GM18907 (cell line): ENCODE measurements around the gene PLCB4.

ENCODE experiments used
- ATAC-seq: cut with Tn5 transposase; IDR thresholded peaks from one replicate; pipeline ENCODE4 v1.9.1; 2021; ENCODE audit warnings: mild to moderate bottlenecking, moderate library complexity; ENCODE audit not compliant: unreplicated experiment

PLCB4 gene

GRCh38 chr20:9389346-9389745 is 320.5 kb downstream of the PLCB4 start:
- no peak for ATAC-seq

- ATAC-seq: no peak
Measured at GRCh38 chr20:9390441-9390840, 321.6 kb downstream of the PLCB4 start.

- peak; percentile 67 for ATAC-seq
Measured at GRCh38 chr20:9392892-9393857, 324.3 kb downstream of the PLCB4 start.

DNA sequence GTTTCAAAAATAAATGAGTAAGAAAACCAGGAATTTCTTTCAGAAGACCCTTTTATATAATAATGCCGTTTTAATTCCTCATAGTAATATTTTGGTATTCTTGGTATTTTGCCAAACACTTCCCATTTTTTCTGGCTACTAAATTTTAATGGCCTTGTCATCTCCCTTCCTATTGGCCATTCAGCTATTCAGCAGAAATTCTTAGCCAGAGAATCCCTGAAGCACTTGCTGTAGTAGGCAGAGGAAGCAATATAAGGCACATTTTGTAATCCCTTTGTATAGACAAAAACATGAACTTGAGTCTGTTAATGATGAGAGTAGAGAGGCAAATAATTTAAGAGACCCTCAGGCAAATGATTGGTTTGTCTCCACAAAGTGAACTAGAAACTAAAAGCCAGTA is 327.1 kb downstream of the PLCB4 start:
- ATAC-seq: no peak

GRCh38 chr20:9397928-9398327 is 329.0 kb downstream of the PLCB4 start:
- peak; percentile 94 for ATAC-seq

- ATAC-seq: no peak
Measured at GRCh38 chr20:9398882-9399281, 330.0 kb downstream of the PLCB4 start.

- no peak for ATAC-seq
Measured at GRCh38 chr20:9399322-9399721, 330.4 kb downstream of the PLCB4 start.

- ATAC-seq: no peak
Measured at GRCh38 chr20:9400171-9401025, 331.5 kb downstream of the PLCB4 start.

DNA sequence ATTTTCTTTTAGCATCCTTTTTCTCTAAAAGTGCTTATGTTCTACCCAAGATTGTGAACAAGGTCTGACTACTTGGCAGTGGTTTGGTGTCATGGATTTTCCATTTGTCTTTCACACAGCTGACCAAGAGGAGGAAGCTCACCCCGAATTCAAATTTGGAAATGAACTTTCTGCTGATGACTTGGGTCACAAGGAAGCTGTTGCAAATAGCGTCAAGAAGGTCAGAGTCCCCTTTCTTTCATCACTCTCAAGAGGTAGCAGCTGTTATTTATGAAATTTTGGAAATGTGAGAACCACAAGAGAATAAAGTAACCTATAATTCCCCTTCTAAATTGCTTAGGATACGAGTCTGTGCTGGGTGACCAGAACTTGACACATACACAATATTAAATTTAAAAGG is 332.5 kb downstream of the PLCB4 start:
- ATAC-seq: no peak

DNA sequence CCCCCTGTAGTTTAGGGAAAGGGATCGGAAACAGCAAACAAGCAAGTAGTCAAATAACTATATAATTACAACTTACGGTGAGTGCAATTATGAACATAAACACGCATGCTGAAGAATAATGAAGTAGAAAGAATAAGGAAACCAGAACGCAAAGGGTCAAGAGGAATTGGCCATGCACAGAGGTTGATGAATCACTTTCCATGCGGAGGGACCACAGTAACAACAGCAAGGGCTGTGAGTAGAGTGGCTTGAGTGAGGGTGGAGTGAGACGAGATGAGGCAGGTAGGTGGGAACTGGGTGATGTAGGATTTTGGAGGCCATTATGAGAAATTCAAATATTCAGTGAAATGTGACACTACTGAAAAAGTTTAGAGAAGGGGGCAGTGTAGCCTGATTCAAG is 333.3 kb downstream of the PLCB4 start:
- ATAC-seq: no peak

DNA sequence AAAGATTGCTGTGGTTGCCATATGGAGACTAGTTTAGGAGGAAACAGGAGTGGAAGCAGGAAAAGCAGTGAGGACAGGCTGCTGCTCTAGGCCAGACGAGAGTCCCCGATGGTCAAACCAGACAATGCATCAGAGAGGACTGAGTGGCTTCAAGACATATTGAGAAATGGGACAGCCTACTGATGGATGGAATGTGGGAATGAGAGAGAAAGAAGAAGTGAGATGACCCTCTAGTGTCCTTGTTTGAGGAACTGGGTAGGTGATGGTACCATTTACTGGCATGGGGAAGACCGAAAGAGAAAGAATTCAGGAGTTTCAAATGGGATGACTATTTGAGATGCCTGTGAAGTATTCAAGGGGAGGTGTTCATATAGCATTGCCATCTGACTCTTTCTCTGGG is 333.7 kb downstream of the PLCB4 start:
- ATAC-seq: no peak

GRCh38 chr20:9403448-9403847 is 334.6 kb downstream of the PLCB4 start:
- ATAC-seq: no peak

- ATAC-seq: peak; percentile 76
Measured at GRCh38 chr20:9407805-9408421, 339.0 kb downstream of the PLCB4 start.

- no peak for ATAC-seq
Measured at GRCh38 chr20:9408422-9409300, 339.8 kb downstream of the PLCB4 start.

- no peak for ATAC-seq
Measured at GRCh38 chr20:9409352-9409751, 340.5 kb downstream of the PLCB4 start.

DNA sequence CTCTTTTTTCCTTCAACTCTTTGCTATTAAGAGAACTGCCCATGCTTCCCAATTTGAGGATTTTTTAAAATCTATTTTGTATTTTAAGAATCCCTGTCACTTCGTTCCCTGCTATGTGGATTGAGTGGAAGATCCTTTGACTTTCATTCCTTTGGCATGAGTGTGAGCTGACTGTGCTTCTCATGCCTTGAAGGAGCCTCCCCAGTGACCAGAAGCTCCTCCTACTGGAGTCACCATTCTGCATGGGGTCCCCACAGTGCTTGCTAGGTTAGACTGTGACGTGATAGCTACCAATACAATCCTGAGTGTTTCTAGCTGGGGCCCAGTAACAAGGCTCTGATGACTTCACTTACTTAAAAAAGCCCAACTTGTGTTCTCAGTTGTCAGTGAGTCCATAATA is 341.1 kb downstream of the PLCB4 start:
- no peak for ATAC-seq

DNA sequence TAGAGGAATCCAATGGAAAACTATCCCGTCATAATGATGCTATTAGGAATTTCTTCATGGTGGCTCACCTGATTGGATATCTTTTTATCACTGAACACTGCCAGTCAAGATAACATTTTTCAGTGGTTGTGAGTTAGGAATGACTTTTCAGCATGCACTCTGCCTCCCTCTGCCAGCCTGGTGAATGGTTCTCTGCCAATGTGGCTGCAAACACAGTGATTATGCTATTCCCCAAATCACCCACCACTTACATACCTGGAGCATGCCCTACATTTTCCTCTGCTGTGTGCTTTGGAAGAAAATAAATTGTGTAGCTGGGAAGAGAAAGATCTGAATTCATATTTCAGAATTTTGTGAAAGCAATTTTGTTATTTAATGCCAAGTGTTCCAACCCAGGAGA is 342.9 kb downstream of the PLCB4 start:
- no peak for ATAC-seq

GRCh38 chr20:9412309-9412708 is 343.4 kb downstream of the PLCB4 start:
- peak; percentile 80 for ATAC-seq

GRCh38 chr20:9413001-9413400 is 344.1 kb downstream of the PLCB4 start:
- no peak for ATAC-seq

DNA sequence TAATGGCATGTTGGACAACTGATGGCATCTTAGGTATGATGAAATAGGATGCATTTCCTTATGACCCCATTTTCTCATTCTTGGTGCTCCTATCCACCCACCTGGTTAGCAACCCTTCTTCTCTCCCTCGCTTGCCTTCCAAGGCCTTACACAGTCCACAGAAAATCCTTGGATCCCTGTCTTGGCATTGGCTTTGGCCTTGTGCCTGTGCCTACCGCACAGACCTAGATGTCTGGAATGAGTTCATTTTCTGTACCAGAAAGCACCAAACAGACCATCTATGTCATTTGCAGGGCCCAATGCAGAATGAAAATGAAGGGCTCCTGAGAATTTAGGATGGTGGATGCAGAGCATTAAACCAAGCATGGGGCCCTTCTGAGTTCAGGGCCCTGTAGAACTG is 346.5 kb downstream of the PLCB4 start:
- ATAC-seq: no peak
